Effector memory CD4-positive, alpha-beta T cell (primary cell): ENCODE results near the gene TMA7.
"Not testable (repeated sequence)": the region's sequence is repeated elsewhere in the genome, so short reads cannot be mapped to it uniquely, and the experiment has no call there.

Source experiments
- DNase-seq, 3 donors: peaks; one replicate each; pipeline ENCODE4 v3.0.0-alpha.2; 2020
- H3K27ac ChIP-seq: 2 replicates; pipeline ENCODE4 v1.7.0; 2013; ENCODE audit warnings: mild to moderate bottlenecking, low read length, moderate library complexity; ENCODE audit not compliant: insufficient read depth, poor library complexity, severe bottlenecking
- H3K27me3 ChIP-seq: replicated peaks from 2 replicates; pipeline ENCODE4 v1.7.0; 2013; ENCODE audit warnings: mild to moderate bottlenecking, low read length; ENCODE audit not compliant: insufficient read depth, control insufficient read depth, poor library complexity, severe bottlenecking
- H3K36me3 ChIP-seq: 2 replicates; pipeline ENCODE4 v1.7.0; 2013; ENCODE audit warnings: mild to moderate bottlenecking, low read length, moderate library complexity; ENCODE audit not compliant: control insufficient read depth, insufficient read depth
- H3K4me1 ChIP-seq: 2 replicates; pipeline ENCODE4 v1.7.0; 2013; ENCODE audit warnings: low read length, mild to moderate bottlenecking; ENCODE audit not compliant: control insufficient read depth, insufficient read depth, poor library complexity, severe bottlenecking
- H3K4me3 ChIP-seq: 2 replicates; pipeline ENCODE4 v1.7.0; 2013; ENCODE audit warnings: low read length, low read depth, mild to moderate bottlenecking; ENCODE audit not compliant: insufficient read depth, poor library complexity, severe bottlenecking
- H3K9me3 ChIP-seq: 2 replicates; pipeline ENCODE4 v1.7.0; 2013; ENCODE audit warnings: mild to moderate bottlenecking, low read length, moderate library complexity; ENCODE audit not compliant: control insufficient read depth
- total RNA-seq, 3 donors: gene quantifications; one replicate each; lab custom pipeline; 2026; lab: John Stamatoyannopoulos, UW

TMA7 gene
- total RNA-seq, result 75.3 to 116 (median 78.8) reads per million in 3 donors

- Histone ChIP-seq H3K4me3 (peak within 1 kb of the TSS; percentile 84), H3K36me3 (peaks cover 12% of the 10 kb centered on the region), H3K4me1 (peaks cover 8% of the 10 kb centered on the region), H3K27ac (peak within 1 kb of the TSS; percentile 92), H3K27me3 (no peaks in the 10 kb centered on the region), H3K9me3 (no peaks in the 10 kb centered on the region)
- peak; percentile 96 to 98 (median 97) for DNase-seq
These were observed at the start of gene TMA7, which contains the start of gene CCDC51 for GRCh38 chr3:48439820-48440589. TMA7 (plus strand) TSS chr3:48440257; CDS start chr3:48440297, 40 bp downstream. CCDC51 (minus strand) TSS chr3:48440119; CDS start chr3:48435128, 4,991 bp downstream.

GRCh38 chr3:48394391-48394790, 45.7 kb upstream of the TMA7 start:
- no peaks in the 10 kb centered on the region for H3K9me3 ChIP-seq
- no peak overlapping the region for H3K4me3 ChIP-seq
- no peak overlapping the region for H3K27ac ChIP-seq
- no peaks in the 10 kb centered on the region for H3K36me3 ChIP-seq
- H3K4me1 ChIP-seq, result no peaks in the 10 kb centered on the region
- H3K27me3 ChIP-seq, result no peaks in the 10 kb centered on the region
- no peak for DNase-seq

- H3K27ac ChIP-seq, result no peak overlapping the region
- no peak overlapping the region for H3K4me3 ChIP-seq
- H3K9me3 ChIP-seq, result no peaks in the 10 kb centered on the region
- no peaks in the 10 kb centered on the region for H3K4me1 ChIP-seq
- DNase-seq, result no peak
- no peaks in the 10 kb centered on the region for H3K27me3 ChIP-seq
- no peaks in the 10 kb centered on the region for H3K36me3 ChIP-seq
These were observed 44.3 kb upstream of the TMA7 start for GRCh38 chr3:48395714-48396113.

GRCh38 chr3:48397767-48398681, 42.0 kb upstream of the TMA7 start:
- Histone ChIP-seq H3K9me3 (no peaks in the 10 kb centered on the region), H3K27ac (no peak overlapping the region), H3K4me3 (no peak overlapping the region), H3K4me1 (no peaks in the 10 kb centered on the region), H3K27me3 (no peaks in the 10 kb centered on the region), H3K36me3 (no peaks in the 10 kb centered on the region)
- DNase-seq, result no peak

- H3K27me3 ChIP-seq, result no peaks in the 10 kb centered on the region
- no peaks in the 10 kb centered on the region for H3K36me3 ChIP-seq
- H3K27ac ChIP-seq, result no peak overlapping the region
- no peak overlapping the region for H3K4me3 ChIP-seq
- DNase-seq, result no peak
- H3K9me3 ChIP-seq, result no peaks in the 10 kb centered on the region
- H3K4me1 ChIP-seq, result no peaks in the 10 kb centered on the region
These were observed 41.2 kb upstream of the TMA7 start for GRCh38 chr3:48398701-48399386.

GRCh38 chr3:48399387-48400172, 40.5 kb upstream of the TMA7 start:
- Histone ChIP-seq H3K4me3 (no peak overlapping the region), H3K4me1 (no peaks in the 10 kb centered on the region), H3K9me3 (no peaks in the 10 kb centered on the region), H3K27me3 (no peaks in the 10 kb centered on the region), H3K36me3 (no peaks in the 10 kb centered on the region), H3K27ac (no peak overlapping the region)
- no peak for DNase-seq

- no peaks in the 10 kb centered on the region for H3K27me3 ChIP-seq
- DNase-seq, result peak; percentile 40 to 64 (median 48)
- H3K27ac ChIP-seq, result no peak overlapping the region
- H3K4me1 ChIP-seq, result no peaks in the 10 kb centered on the region
- no peak overlapping the region for H3K4me3 ChIP-seq
- H3K9me3 ChIP-seq, result no peaks in the 10 kb centered on the region
- no peaks in the 10 kb centered on the region for H3K36me3 ChIP-seq
These were observed 39.1 kb upstream of the TMA7 start for GRCh38 chr3:48400824-48401433.

- not testable (repeated sequence) for H3K27me3 ChIP-seq, H3K27ac ChIP-seq, H3K4me3 ChIP-seq, H3K4me1 ChIP-seq, DNase-seq, H3K9me3 ChIP-seq, H3K36me3 ChIP-seq
These were observed 38.6 kb upstream of the TMA7 start for GRCh38 chr3:48401434-48401901.

GRCh38 chr3:48402281-48402732, 37.8 kb upstream of the TMA7 start:
- Histone ChIP-seq H3K27ac (no peak overlapping the region), H3K27me3 (no peaks in the 10 kb centered on the region), H3K4me3 (no peak overlapping the region), H3K9me3 (no peaks in the 10 kb centered on the region), H3K36me3 (no peaks in the 10 kb centered on the region), H3K4me1 (no peaks in the 10 kb centered on the region)
- DNase-seq, result no peak
